ENCODE results near the gene KRT8.

Gene KRT8

GRCh38 chr12:52872644-52873389, 32.1 kb downstream of the KRT8 start:
- Histone ChIP-seq H3K27me3 (ENCODE audit: insufficient read depth, poor library complexity, severe bottlenecking) (peaks cover 2% of the 10 kb centered on the region), H3K4me3 (replicated peaks; ENCODE audit: insufficient read depth, low read length) (no peak overlapping the region), H3K27ac (replicated peaks) (no peak overlapping the region)
- TF ChIP-seq, protein P1, sequence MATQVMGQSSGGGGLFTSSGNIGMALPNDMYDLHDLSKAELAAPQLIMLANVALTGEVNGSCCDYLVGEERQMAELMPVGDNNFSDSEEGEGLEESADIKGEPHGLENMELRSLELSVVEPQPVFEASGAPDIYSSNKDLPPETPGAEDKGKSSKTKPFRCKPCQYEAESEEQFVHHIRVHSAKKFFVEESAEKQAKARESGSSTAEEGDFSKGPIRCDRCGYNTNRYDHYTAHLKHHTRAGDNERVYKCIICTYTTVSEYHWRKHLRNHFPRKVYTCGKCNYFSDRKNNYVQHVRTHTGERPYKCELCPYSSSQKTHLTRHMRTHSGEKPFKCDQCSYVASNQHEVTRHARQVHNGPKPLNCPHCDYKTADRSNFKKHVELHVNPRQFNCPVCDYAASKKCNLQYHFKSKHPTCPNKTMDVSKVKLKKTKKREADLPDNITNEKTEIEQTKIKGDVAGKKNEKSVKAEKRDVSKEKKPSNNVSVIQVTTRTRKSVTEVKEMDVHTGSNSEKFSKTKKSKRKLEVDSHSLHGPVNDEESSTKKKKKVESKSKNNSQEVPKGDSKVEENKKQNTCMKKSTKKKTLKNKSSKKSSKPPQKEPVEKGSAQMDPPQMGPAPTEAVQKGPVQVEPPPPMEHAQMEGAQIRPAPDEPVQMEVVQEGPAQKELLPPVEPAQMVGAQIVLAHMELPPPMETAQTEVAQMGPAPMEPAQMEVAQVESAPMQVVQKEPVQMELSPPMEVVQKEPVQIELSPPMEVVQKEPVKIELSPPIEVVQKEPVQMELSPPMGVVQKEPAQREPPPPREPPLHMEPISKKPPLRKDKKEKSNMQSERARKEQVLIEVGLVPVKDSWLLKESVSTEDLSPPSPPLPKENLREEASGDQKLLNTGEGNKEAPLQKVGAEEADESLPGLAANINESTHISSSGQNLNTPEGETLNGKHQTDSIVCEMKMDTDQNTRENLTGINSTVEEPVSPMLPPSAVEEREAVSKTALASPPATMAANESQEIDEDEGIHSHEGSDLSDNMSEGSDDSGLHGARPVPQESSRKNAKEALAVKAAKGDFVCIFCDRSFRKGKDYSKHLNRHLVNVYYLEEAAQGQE (IDR thresholded peaks at IDR 0.05; ENCODE audit: insufficient replicate concordance, low read depth) = no peak
- TF ChIP-seq POLR2AphosphoS5 (IDR thresholded peaks at IDR 0.05; ENCODE audit: low read depth) (no peak), SPI1 (IDR thresholded peaks at IDR 0.05; ENCODE audit: borderline replicate concordance, low read depth) (no peak), GABPA (IDR thresholded peaks at IDR 0.05; ENCODE audit: low read depth) (no peak)
- TF ChIP-seq, protein P2, sequence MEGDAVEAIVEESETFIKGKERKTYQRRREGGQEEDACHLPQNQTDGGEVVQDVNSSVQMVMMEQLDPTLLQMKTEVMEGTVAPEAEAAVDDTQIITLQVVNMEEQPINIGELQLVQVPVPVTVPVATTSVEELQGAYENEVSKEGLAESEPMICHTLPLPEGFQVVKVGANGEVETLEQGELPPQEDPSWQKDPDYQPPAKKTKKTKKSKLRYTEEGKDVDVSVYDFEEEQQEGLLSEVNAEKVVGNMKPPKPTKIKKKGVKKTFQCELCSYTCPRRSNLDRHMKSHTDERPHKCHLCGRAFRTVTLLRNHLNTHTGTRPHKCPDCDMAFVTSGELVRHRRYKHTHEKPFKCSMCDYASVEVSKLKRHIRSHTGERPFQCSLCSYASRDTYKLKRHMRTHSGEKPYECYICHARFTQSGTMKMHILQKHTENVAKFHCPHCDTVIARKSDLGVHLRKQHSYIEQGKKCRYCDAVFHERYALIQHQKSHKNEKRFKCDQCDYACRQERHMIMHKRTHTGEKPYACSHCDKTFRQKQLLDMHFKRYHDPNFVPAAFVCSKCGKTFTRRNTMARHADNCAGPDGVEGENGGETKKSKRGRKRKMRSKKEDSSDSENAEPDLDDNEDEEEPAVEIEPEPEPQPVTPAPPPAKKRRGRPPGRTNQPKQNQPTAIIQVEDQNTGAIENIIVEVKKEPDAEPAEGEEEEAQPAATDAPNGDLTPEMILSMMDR (IDR thresholded peaks at IDR 0.05; ENCODE audit: insufficient read depth, low read length) = no peak
- DNase-seq (ENCODE audit: low read depth in 1 of 2, low spot score in 1 of 2) = no peak

DNA sequence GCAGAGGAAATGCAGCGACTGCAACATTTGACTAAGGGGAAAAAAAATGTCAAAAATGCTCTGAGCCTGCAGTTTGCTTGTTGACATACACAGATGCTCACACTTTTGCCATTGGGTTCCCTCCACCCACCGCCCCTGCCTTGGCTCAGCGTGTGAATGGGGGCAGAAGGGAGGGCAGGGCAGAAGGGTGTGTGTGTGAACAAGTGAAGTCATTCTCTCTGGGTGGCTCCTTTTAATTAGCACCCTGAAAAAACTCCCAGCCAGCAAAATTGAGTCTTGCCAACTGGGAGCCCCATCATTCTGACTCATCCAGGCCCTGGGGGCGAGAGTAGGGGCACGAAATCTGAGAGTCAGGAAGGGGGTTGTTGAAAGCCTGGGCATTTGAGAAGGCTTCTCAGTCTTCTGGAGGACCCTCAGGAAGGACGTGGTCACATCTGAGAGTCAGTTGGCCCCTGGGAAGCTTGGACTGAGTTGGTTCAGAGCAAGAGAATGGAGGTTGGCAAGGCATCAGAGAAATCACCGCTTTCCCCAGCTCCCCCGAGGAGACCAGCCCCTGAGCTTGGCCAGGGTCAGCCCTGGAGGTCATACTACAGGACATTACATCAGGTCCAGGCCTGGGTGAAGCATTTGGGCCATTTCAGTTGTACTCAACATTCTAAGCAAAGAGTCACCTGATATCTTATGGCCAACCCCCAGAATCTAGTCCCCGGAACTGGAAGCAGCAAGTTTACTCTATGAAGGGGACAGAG, 33.4 kb downstream of the KRT8 start:
- H3K27me3 ChIP-seq (ENCODE audit: insufficient read depth, poor library complexity, severe bottlenecking) = peaks cover 2% of the 10 kb centered on the region
- no peak overlapping the region for H3K27ac ChIP-seq (replicated peaks)
- H3K4me3 ChIP-seq (replicated peaks; ENCODE audit: insufficient read depth, low read length) = no peak overlapping the region
- DNase-seq (ENCODE audit: low read depth in 1 of 2, low spot score in 1 of 2) = no peak
- TF ChIP-seq, protein P1 (IDR thresholded peaks at IDR 0.05; ENCODE audit: insufficient replicate concordance, low read depth) = no peak
- no peak for TF ChIP-seq POLR2AphosphoS5 (IDR thresholded peaks at IDR 0.05; ENCODE audit: low read depth)
- TF ChIP-seq SPI1 (IDR thresholded peaks at IDR 0.05; ENCODE audit: borderline replicate concordance, low read depth) = no peak
- TF ChIP-seq GABPA (IDR thresholded peaks at IDR 0.05; ENCODE audit: low read depth) = no peak
- TF ChIP-seq, protein P2 (IDR thresholded peaks at IDR 0.05; ENCODE audit: insufficient read depth, low read length) = no peak

GRCh38 chr12:52870361-52871290, 34.2 kb downstream of the KRT8 start:
- TF ChIP-seq GABPA (IDR thresholded peaks at IDR 0.05; ENCODE audit: low read depth) (no peak), POLR2AphosphoS5 (IDR thresholded peaks at IDR 0.05; ENCODE audit: low read depth) (no peak), SPI1 (IDR thresholded peaks at IDR 0.05; ENCODE audit: borderline replicate concordance, low read depth) (no peak)
- TF ChIP-seq, protein P2 (IDR thresholded peaks at IDR 0.05; ENCODE audit: insufficient read depth, low read length) = peak; percentile 89
- TF ChIP-seq, protein P1 (IDR thresholded peaks at IDR 0.05; ENCODE audit: insufficient replicate concordance, low read depth) = no peak
- DNase-seq (ENCODE audit: low read depth in 1 of 2, low spot score in 1 of 2) = peak in 1 of 2 experiments; percentile 55
- Histone ChIP-seq H3K27me3 (ENCODE audit: insufficient read depth, poor library complexity, severe bottlenecking) (peaks cover 2% of the 10 kb centered on the region), H3K4me3 (replicated peaks; ENCODE audit: insufficient read depth, low read length) (no peak overlapping the region), H3K27ac (replicated peaks) (no peak overlapping the region)
